NCI-H2029 treated with DMSO at 0.1 percent for 48 hours (cell line): ENCODE data around the gene MANEA.
"Not testable (repeated sequence)": the region's sequence is repeated elsewhere in the genome, so short reads cannot be mapped to it uniquely, and the experiment has no call there.

ENCODE experiments used
- DNase-seq: peaks from one replicate; lab custom pipeline; 2025; lab: John Stamatoyannopoulos, UW

MANEA gene

DNA sequence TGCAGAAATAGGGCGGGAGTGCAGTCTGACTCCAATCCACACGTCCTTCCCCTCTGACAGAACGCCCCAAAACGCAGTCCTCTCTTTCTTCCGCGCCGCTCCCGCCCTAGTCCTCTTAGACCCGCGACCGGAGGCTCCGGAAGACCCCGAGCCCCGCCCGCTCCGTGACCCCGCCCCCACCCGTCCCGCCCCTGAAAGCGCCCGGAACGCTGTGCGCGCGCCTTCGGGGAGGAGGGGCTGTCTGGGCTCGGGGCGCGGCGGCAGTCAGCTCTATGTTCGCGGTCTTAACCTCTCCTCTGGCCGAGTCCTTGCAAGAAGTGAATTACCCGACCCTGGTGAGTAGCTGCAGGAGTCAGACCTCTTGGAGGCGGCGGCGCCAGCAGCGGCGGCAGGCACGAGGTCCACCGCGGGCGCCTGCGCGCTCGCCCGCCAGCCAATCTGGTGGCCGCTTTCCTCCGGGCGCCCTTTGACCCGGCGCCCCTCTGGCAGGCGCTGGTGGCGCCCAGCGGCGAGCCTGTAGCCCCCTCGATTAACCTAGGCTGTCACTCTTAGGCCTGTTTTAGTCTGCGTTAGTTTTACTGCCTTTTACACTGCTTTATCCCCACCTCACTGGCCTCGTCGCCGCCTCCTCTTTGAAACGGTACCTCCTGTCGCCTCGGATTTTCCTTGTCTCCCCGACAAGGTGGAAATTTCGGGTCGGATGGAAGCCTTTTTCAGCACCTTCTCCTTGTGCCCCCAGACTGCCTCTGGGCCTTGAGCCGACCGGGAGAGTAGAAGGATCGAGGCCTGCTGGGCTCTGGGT, at the start of gene MANEA:
TSS of gene MANEA (plus strand) at position 232 of the 802 bp plus-strand sequence. CDS start 8,905 bp downstream, outside the sequence.
- peak; percentile 58 for DNase-seq

DNA sequence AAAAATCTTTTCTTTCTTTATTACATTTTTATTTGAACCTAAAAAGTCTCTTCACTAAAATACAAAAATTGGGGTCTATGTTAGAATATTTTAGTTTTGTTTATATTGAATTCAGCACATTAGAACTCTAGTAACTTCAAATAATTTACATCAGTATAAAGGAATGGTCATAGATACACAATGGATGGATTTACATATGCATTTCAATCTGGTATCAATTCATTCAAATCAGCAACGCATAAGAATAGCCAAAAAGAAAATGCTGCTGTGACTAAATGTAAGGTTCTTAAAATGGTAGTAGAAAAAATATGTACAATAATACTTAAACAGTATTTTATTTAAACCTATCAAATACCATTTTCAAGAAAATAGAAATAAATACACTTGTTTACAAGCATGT, 47.6 kb upstream of the MANEA start:
- DNase-seq: no peak

GRCh38 chr6:95530176-95530819, 47.0 kb upstream of the MANEA start:
- no peak for DNase-seq

DNA sequence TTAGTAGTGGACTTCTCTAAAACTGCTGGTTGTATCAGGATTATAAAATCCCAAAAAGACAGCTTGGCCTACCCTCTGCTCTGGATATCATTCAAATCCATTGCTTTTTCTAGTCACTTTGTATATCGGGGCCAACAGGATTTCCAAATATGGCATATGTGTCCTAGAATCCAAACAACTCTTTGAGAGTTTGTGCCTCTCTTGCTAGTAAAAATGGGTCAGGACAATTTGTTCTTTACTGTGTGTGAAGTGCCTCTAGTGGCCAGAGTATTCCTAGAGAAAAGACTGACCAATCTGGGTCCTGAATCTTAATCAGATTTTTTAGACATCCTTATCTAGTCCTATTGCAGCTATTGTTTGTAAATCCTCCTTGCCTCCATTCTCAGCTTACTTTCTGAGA, 33.5 kb upstream of the MANEA start:
- DNase-seq: no peak

- DNase-seq: no peak
Measured at GRCh38 chr6:95544517-95545225, 32.7 kb upstream of the MANEA start.

DNA sequence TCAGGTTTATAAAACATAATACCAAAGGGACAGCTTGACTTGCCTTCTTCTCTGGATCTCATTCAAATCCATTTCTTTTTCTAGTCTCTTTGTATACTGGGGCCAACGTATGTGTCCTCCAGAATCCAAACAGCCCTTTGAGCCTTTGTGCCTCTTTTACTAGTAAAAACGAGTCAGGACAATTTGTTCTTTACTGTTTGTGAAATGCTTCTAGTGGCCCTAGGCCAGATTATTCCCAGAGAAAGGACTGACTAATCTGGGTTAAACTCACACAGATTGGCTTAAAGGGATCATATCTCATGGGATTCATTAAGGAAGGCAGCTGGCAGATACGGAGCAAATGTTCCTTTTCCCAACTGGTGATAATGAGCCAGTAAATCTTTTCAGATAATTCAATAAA, 32.1 kb upstream of the MANEA start:
- DNase-seq: no peak

DNA sequence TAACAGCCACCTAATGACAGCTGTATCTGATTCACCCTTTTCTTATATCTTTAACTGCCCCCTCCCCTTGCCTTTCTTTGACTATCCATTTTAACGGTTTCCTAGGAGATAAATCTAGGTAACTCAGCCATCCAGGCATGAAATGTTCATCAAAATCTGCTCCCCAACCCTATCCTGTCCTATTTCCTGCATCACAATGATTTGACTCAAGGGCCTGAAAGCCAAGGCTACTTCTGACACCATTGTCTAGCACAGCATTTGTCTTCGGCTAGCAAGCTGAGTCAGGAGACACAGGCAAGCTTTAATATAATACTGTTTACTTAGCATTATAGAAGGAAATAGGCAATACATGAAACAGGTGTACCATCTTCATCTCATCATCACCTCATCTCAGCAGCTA, 31.6 kb upstream of the MANEA start:
- DNase-seq: no peak

- DNase-seq: no peak
Measured at GRCh38 chr6:95546148-95546547, 31.2 kb upstream of the MANEA start.

DNA sequence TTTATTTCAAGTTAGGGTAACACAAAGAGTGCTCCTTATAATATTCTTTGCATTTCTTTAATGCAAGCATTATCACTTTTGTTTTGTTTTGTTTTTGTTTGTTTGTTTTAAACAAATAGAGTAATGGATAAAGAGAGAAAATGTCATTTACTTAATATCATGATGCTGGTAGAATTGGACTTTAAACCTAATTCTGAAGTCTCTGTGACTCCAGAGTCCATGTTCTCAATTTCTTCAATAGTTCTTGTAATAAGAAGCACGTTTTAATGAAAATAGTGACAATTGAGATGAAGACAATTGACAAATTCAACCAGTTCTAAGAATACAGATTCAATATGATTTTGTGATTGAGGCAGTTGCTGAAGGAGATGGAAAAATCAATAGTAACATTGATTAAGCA, 30.3 kb upstream of the MANEA start:
- no peak for DNase-seq

DNA sequence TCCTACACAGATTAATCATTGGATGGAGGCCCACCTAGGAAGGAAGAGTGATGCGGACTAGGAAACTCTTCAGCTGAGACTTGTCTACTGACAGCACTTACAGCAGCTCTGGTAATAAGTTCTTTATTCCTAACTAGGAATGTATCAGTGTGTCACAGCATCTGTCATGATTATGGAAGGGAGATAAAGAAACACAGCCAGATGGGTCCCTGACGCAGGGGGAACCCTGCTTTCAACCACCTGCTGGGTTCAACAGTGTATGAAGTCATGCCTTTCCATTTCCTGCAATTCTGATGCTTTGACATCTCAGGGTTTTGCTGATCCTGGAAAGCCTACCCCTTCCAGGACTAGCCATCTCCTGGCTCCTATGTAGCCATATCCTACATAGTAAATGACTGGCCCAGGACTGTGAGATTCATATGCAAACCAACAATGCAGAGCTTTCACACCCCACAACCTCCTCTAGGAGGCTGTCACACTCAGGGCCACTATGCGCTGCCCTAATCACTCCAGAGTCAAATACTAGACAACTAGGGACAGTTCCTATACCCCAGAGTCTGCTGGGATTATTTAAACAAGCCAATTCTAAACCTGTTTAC, 29.0 kb upstream of the MANEA start:
- DNase-seq: no peak

DNA sequence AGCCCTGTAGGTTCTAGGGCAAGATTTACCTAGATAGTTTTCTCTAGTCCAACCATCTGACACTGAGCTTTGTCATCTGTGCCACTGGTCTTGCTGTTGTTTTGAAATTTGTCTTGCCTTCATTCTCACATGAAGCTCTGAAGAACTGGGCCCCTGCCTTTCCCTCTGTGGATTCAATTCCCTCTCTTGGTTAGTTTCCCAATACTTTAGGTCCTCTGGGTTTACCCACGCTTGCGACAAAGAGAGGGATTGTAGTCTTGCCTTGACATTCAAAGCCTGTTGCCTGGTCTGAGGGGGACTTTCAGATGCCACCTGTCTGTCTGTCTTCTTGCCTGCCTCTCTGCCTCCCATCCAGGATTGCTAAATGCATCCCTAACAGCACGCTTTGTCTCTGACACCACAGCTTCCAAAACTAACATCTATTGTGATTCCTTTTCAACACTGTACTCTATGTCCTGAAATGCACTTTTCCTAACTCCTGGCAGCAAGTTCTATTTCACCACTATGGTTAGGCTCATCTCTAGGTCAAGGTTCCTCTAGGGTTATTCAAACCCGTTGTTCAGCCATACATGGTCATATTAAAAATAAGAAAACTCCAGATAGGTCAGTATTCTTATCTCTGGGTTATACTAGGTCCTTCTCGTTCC, 25.5 kb upstream of the MANEA start:
- DNase-seq: no peak

- no peak for DNase-seq
Measured at GRCh38 chr6:95553880-95554279, 23.5 kb upstream of the MANEA start.

GRCh38 chr6:95560956-95561355, 16.4 kb upstream of the MANEA start:
- DNase-seq: not testable (repeated sequence)

DNA sequence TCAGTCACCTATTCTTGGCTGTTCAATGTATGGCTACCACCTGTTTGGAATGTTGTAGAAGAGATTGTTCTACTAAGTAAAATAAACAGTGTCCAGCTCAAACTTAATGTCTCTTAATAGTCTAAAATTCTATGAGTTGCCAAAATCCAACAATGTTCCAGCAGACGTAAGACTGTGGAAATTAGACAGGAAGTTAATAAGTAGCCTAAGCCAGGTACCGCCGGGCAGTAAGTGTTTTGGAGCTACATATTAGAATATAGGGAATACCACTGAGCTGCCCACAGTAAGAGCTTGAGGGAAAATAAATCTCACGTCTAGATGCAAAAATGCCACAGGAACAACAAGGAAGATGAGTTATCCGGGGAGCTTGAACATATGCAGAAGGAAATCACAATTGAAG, 7.8 kb upstream of the MANEA start:
- DNase-seq: no peak

DNA sequence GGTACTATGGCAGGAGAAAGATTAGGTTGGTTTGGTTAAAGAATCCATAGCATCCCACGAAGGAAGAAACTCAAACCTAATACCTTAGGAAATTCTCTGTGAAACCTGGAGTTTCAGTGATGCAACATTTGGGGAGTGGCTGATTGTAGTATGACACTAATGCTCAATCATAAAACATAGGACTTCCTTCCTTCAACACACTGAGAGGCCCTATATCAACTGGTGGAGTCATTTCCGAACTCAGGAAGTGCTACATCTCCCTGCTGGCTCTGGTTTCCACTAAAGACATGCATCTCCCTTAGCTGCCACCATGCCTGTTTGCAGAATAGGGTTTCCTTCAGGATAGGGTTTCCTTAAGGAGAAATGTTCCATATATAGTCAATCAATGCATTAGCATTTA, 5.2 kb upstream of the MANEA start:
- DNase-seq: no peak

DNA sequence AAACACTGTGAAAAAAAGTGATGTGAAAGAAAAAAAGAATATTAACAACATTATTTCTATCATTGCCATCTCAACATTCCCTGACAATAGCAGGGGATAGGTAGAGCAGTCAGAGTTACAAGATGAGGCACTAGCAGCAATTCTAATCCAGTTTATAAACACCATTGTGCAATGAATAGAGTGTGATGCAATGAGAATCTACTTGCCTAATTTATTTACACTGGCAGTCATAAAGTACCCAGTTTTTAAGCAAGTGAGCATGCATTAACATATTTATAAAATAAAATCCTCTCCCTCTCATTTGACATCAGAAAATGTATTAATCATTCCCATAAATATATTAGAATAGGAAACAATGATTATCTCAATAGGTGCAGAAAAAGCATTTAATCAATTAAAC, 2.5 kb upstream of the MANEA start:
- no peak for DNase-seq

DNA sequence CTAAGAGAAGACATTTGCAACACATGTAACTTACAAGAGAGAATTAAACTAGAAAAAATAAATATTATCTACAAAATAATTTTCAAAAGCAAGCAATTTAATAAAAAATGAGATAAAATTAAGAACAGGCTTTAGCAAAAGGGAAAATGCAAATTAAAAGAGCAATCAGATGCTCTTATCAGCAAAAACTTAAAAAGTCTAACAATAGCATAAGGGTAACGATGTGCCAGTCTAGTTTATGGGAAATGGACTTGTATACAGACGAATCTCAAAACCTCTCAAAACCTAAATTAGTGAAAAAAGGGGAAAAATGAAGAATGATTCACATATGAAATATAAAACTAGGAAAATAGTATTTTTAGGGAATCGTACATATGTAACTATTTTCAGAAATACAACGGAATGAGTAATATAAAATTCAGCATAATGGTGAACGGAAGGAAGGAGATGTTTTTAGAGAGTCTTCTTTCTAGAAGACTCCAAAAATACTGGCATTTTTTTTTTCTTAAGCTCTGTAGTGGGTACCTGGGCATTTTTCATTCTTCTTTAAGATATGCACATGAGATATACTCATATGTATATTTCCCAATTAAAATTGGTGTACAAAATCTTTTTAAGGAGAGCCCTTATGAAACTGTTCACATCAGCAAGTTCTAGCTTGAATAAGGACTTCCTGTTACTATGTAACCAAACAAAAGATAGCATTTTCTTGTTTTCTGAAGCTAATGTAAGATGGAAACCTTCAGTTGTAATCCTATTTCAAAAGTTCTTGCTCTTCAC, 927 bp upstream of the MANEA start:
- DNase-seq: no peak

DNA sequence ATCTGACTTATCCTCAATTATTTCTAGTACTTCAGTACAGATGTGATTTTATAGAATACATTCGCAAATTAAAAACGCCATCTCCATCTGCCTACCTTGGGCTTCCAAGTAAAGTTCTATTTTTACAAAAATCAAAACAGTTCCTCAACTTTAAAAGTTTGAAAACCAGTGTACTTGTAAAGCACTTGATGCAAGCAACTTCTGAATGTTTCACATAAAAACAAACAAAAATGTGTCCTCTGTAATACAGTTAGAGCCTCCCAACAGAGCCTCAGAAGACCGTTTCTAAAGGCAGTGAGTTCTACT, 384 bp upstream of the MANEA start:
- no peak for DNase-seq

DNA sequence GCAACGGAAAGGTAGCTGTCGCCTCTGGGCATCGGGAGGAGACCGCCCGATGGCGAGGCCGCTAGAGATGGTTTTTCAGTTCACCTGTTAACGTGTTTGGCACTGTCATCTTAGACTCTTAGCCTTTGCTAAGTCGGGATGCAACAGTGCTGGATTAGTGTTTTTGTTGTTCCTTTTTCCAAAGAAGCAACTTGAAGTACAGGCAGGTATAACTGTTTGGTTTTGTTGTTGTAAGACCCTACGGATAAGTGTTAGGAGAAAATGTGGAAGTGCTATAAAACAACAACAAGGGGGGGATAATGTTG, 723 bp downstream of the MANEA start:
- DNase-seq: no peak

DNA sequence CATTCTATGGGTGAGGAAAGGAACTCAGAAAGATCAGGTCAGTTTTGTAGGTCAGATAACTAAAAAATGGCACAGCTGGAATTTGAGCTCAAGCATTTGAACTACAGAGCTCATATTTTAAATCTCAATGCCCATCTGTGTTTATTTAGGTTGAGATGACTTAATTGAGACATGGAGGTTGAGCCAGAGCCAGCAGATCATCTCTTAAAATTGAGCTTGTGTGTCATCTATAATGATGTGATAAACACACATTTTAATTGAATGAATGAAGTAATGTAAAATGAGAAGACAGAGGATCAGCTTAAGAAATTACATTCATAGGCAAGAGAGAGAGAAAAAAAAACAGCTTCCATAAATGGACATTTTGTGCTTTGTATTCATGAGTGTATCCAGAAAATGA, 3.7 kb downstream of the MANEA start:
- no peak for DNase-seq

DNA sequence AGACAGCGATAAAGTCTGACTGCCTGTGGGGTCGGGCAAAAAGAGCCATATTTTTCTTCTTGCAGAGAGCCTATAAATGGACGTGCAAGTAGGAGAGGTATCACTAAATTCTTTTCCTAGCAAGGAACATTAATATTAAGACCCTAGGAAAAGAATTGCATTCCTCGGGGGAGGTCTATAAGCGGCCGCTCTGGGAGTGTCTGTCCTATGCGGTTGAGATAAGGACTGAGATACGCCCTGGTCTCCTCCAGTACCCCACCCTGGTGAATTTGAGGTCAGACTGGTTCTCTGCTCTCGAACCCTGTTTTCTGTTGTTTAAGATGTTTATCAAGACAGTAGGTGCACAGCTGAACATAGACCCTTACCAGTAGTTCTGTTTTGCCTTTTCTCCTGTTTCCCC, 6.9 kb downstream of the MANEA start:
- DNase-seq: not testable (repeated sequence)

- no peak for DNase-seq
Measured at GRCh38 chr6:95587989-95588388, 10.7 kb downstream of the MANEA start.
